Measurements from ENCODE around the gene EP400.

Gene EP400

DNA sequence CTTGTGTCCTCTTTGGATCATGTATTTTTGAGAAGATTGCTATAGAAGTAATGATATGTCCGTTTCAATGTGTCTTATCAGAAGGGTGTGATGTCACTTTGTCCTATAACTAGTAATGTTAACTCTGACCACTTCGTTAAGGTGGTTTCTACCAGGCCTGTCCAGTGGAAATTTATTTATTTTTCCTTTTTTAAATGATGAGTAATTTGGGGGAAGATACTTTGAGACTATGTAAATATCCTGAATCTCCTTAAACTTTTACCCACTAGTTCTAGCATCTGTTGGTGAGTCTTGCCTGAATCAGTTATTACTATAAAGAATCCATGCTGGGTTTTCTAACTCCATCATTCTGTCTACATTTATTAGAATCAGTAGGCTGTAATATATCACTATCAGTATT is 15.3 kb downstream of the EP400 start:
- Histone ChIP-seq H3K4me3 (ENCODE audit: low read depth, low read length) (no peak overlapping the region), H3K4me1 (ENCODE audit: control insufficient read depth, insufficient read depth, low read length) (no peaks in the 10 kb centered on the region), H3K36me3 (ENCODE audit: control insufficient read depth in 2 of 2, insufficient read depth in 1 of 2, low read length in 2 of 2) (peaks cover 5 to 14% of the 10 kb centered on the region in 2 experiments; a peak in 2 of 3 replicates), H3K27ac (ENCODE audit: extremely low read depth, low read depth, low read length) (no peak overlapping the region), H3K9me3 (ENCODE audit: control insufficient read depth, insufficient read depth, low read depth, low read length) (no peaks in the 10 kb centered on the region)
- no peak for TF ChIP-seq ZNF2 (tag by site-specific recombination; IDR thresholded peaks at IDR 0.05)
- TF ChIP-seq, protein P1, sequence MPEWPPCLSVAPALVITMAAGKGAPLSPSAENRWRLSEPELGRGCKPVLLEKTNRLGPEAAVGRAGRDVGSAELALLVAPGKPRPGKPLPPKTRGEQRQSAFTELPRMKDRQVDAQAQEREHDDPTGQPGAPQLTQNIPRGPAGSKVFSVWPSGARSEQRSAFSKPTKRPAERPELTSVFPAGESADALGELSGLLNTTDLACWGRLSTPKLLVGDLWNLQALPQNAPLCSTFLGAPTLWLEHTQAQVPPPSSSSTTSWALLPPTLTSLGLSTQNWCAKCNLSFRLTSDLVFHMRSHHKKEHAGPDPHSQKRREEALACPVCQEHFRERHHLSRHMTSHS (tag by site-specific recombination; IDR thresholded peaks at IDR 0.05) = no peak
- TF ChIP-seq ZFP37 (tag by site-specific recombination; IDR thresholded peaks at IDR 0.05) = no peak
- TF ChIP-seq ZNF266 (tag by site-specific recombination; IDR thresholded peaks at IDR 0.05; ENCODE audit: low read depth) = no peak
- TF ChIP-seq ZNF184 (tag by site-specific recombination; IDR thresholded peaks at IDR 0.05) = no peak
- no peak for TF ChIP-seq KLF8 (tag by site-specific recombination; IDR thresholded peaks at IDR 0.05)
- TF ChIP-seq ZBTB20 (tag by site-specific recombination; IDR thresholded peaks at IDR 0.05) = no peak
- no peak for TF ChIP-seq ZNF433 (tag by site-specific recombination; IDR thresholded peaks at IDR 0.05; ENCODE audit: low read depth)
- TF ChIP-seq, protein P2, sequence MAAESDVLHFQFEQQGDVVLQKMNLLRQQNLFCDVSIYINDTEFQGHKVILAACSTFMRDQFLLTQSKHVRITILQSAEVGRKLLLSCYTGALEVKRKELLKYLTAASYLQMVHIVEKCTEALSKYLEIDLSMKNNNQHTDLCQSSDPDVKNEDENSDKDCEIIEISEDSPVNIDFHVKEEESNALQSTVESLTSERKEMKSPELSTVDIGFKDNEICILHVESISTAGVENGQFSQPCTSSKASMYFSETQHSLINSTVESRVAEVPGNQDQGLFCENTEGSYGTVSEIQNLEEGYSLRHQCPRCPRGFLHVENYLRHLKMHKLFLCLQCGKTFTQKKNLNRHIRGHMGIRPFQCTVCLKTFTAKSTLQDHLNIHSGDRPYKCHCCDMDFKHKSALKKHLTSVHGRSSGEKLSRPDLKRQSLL (tag by site-specific recombination; IDR thresholded peaks at IDR 0.05) = no peak
- TF ChIP-seq ZNF223 (tag by site-specific recombination; IDR thresholded peaks at IDR 0.05) = no peak
- TF ChIP-seq, protein P3, sequence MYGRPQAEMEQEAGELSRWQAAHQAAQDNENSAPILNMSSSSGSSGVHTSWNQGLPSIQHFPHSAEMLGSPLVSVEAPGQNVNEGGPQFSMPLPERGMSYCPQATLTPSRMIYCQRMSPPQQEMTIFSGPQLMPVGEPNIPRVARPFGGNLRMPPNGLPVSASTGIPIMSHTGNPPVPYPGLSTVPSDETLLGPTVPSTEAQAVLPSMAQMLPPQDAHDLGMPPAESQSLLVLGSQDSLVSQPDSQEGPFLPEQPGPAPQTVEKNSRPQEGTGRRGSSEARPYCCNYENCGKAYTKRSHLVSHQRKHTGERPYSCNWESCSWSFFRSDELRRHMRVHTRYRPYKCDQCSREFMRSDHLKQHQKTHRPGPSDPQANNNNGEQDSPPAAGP (tag by site-specific recombination; IDR thresholded peaks at IDR 0.05) = no peak
- no peak for TF ChIP-seq ZFP69B (tag by site-specific recombination; IDR thresholded peaks at IDR 0.05)
- TF ChIP-seq SP2 (tag by site-specific recombination; IDR thresholded peaks at IDR 0.05) = no peak
- TF ChIP-seq ZNF610 (tag by site-specific recombination; IDR thresholded peaks at IDR 0.05; ENCODE audit: borderline replicate concordance) = no peak
- TF ChIP-seq SALL2 (tag by site-specific recombination; IDR thresholded peaks at IDR 0.05; ENCODE audit: borderline replicate concordance) = no peak
- TF ChIP-seq, protein P4, sequence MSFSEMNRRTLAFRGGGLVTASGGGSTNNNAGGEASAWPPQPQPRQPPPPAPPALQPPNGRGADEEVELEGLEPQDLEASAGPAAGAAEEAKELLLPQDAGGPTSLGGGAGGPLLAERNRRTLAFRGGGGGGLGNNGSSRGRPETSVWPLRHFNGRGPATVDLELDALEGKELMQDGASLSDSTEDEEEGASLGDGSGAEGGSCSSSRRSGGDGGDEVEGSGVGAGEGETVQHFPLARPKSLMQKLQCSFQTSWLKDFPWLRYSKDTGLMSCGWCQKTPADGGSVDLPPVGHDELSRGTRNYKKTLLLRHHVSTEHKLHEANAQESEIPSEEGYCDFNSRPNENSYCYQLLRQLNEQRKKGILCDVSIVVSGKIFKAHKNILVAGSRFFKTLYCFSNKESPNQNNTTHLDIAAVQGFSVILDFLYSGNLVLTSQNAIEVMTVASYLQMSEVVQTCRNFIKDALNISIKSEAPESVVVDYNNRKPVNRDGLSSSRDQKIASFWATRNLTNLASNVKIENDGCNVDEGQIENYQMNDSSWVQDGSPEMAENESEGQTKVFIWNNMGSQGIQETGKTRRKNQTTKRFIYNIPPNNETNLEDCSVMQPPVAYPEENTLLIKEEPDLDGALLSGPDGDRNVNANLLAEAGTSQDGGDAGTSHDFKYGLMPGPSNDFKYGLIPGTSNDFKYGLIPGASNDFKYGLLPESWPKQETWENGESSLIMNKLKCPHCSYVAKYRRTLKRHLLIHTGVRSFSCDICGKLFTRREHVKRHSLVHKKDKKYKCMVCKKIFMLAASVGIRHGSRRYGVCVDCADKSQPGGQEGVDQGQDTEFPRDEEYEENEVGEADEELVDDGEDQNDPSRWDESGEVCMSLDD (tag by site-specific recombination; IDR thresholded peaks at IDR 0.05) = no peak
- no peak for TF ChIP-seq TRIM28 (IDR thresholded peaks at IDR 0.05; ENCODE audit: borderline replicate concordance, low read length)
- no peak for TF ChIP-seq ZNF514 (tag by site-specific recombination; IDR thresholded peaks at IDR 0.05)
- no peak for TF ChIP-seq HOXA7 (CRISPR knock-in tag; IDR thresholded peaks at IDR 0.05; ENCODE audit: borderline replicate concordance)
- ChIA-PET CTCF (no interaction called here), POLR2A (interaction anchor here (0.7 kb wide), 1 partner anchor 168 kb away, joined by 3 read pairs; no protein-coding TSS in a partner anchor)

DNA sequence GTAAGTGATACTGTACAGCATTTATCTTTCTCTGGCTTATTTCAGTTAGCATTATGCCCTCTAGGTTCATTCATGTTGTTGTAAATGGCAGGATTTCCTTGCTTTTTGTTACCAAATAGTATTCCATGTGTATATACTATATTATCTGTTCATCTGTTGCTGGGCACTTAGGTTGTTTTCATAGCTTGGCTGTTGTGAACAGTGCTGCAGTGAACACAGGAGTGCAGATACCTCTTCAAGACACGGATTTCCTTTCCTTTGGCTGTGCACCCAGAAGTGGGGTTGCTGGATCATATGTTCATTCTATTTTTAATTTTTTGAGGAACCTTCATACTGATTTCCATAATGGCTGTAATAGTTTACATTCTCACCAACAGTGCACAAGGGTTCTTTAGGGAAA is 21.5 kb downstream of the EP400 start:
- CTCF ChIA-PET = no interaction called here
- Histone ChIP-seq H3K4me3 (ENCODE audit: low read depth, low read length) (no peak overlapping the region), H3K4me1 (ENCODE audit: control insufficient read depth, insufficient read depth, low read length) (no peaks in the 10 kb centered on the region), H3K27ac (ENCODE audit: extremely low read depth, low read depth, low read length) (no peak overlapping the region), H3K36me3 (ENCODE audit: control insufficient read depth in 2 of 2, insufficient read depth in 1 of 2, low read length in 2 of 2) (peaks cover 0 to 3% of the 10 kb centered on the region in 2 experiments; a peak in 1 of 3 replicates), H3K9me3 (ENCODE audit: control insufficient read depth, insufficient read depth, low read depth, low read length) (no peaks in the 10 kb centered on the region)
- TF ChIP-seq ZNF37A (tag by site-specific recombination; IDR thresholded peaks at IDR 0.05) = no peak
- POLR2A ChIA-PET = no interaction called here
